ENCODE data around the gene ATP2B3.
A peak's percentile ranks its signal among the peaks of the same experiment; 100 is the strongest.
"Not testable (repeated sequence)": the region's sequence is repeated elsewhere in the genome, so short reads cannot be mapped to it uniquely, and the experiment has no call there.

The ATP2B3 gene

GRCh38 chrX:153599192-153600031 lies 82.0 kb downstream of the ATP2B3 start:
- no peaks in the 10 kb centered on the region for H3K9me3 ChIP-seq (ENCODE audit: control insufficient read depth in 2 of 2, low read length in 2 of 2)
- peaks cover 0 to 5% of the 10 kb centered on the region in 2 donors for H3K4me1 ChIP-seq (ENCODE audit: control insufficient read depth in 2 of 2, insufficient read depth in 2 of 2, low read length in 2 of 2)
- H3K27ac ChIP-seq (ENCODE audit: low read depth in 2 of 2, low read length in 2 of 2), result peak overlapping the region; percentile 45 to 56
- peaks cover 2% of the 10 kb centered on the region in 2 donors for H3K27me3 ChIP-seq (ENCODE audit: control insufficient read depth in 2 of 2, insufficient read depth in 2 of 2, low read length in 2 of 2)
- H3K9ac ChIP-seq (ENCODE audit: low read depth in 1 of 2, low read length in 2 of 2), result peak overlapping the region; percentile 57 to 64
- no peaks in the 10 kb centered on the region for H3K36me3 ChIP-seq (ENCODE audit: control insufficient read depth in 2 of 2, insufficient read depth in 2 of 2, low read length in 2 of 2)
- peak overlapping the region; percentile 72 to 85 for H3K4me3 ChIP-seq (ENCODE audit: low read length in 2 of 2)

- no peaks in the 10 kb centered on the region for H3K9me3 ChIP-seq (ENCODE audit: control insufficient read depth in 2 of 2, low read length in 2 of 2)
- H3K9ac ChIP-seq (ENCODE audit: low read depth in 1 of 2, low read length in 2 of 2), result peak overlapping the region; percentile 57 to 64
- H3K36me3 ChIP-seq (ENCODE audit: control insufficient read depth in 2 of 2, insufficient read depth in 2 of 2, low read length in 2 of 2), result no peaks in the 10 kb centered on the region
- H3K4me3 ChIP-seq (ENCODE audit: low read length in 2 of 2), result peak overlapping the region; percentile 72 to 85
- peaks cover 0 to 5% of the 10 kb centered on the region in 2 donors for H3K4me1 ChIP-seq (ENCODE audit: control insufficient read depth in 2 of 2, insufficient read depth in 2 of 2, low read length in 2 of 2)
- H3K27ac ChIP-seq (ENCODE audit: low read depth in 2 of 2, low read length in 2 of 2), result no peak overlapping the region
- peaks cover 2% of the 10 kb centered on the region in 2 donors for H3K27me3 ChIP-seq (ENCODE audit: control insufficient read depth in 2 of 2, insufficient read depth in 2 of 2, low read length in 2 of 2)
Observed at GRCh38 chrX:153600032-153600373, 82.6 kb downstream of the ATP2B3 start.

- Histone ChIP-seq H3K4me1 (ENCODE audit: control insufficient read depth in 2 of 2, insufficient read depth in 2 of 2, low read length in 2 of 2) (peaks cover 0 to 5% of the 10 kb centered on the region in 2 donors), H3K36me3 (ENCODE audit: control insufficient read depth in 2 of 2, insufficient read depth in 2 of 2, low read length in 2 of 2) (no peaks in the 10 kb centered on the region), H3K27ac (ENCODE audit: low read depth in 2 of 2, low read length in 2 of 2) (no peak overlapping the region), H3K27me3 (ENCODE audit: control insufficient read depth in 2 of 2, insufficient read depth in 2 of 2, low read length in 2 of 2) (peaks cover 2% of the 10 kb centered on the region in 2 donors), H3K9me3 (ENCODE audit: control insufficient read depth in 2 of 2, low read length in 2 of 2) (no peaks in the 10 kb centered on the region), H3K4me3 (ENCODE audit: low read length in 2 of 2) (no peak overlapping the region), H3K9ac (ENCODE audit: low read depth in 1 of 2, low read length in 2 of 2) (no peak overlapping the region)
Observed at GRCh38 chrX:153600921-153601320, 83.5 kb downstream of the ATP2B3 start.

GRCh38 chrX:153601511-153602110 lies 84.2 kb downstream of the ATP2B3 start:
- Histone ChIP-seq H3K27ac (ENCODE audit: low read depth in 2 of 2, low read length in 2 of 2) (no peak overlapping the region), H3K4me3 (ENCODE audit: low read length in 2 of 2) (no peak overlapping the region), H3K27me3 (ENCODE audit: control insufficient read depth in 2 of 2, insufficient read depth in 2 of 2, low read length in 2 of 2) (peaks cover 2% of the 10 kb centered on the region in 2 donors), H3K36me3 (ENCODE audit: control insufficient read depth in 2 of 2, insufficient read depth in 2 of 2, low read length in 2 of 2) (no peaks in the 10 kb centered on the region), H3K9me3 (ENCODE audit: control insufficient read depth in 2 of 2, low read length in 2 of 2) (no peaks in the 10 kb centered on the region), H3K4me1 (ENCODE audit: control insufficient read depth in 2 of 2, insufficient read depth in 2 of 2, low read length in 2 of 2) (peaks cover 0 to 5% of the 10 kb centered on the region in 2 donors), H3K9ac (ENCODE audit: low read depth in 1 of 2, low read length in 2 of 2) (no peak overlapping the region)

GRCh38 chrX:153602601-153603000 lies 85.2 kb downstream of the ATP2B3 start:
- Histone ChIP-seq H3K4me1 (ENCODE audit: control insufficient read depth in 2 of 2, insufficient read depth in 2 of 2, low read length in 2 of 2) (peaks cover 0 to 5% of the 10 kb centered on the region in 2 donors), H3K9me3 (ENCODE audit: control insufficient read depth in 2 of 2, low read length in 2 of 2) (no peaks in the 10 kb centered on the region), H3K4me3 (ENCODE audit: low read length in 2 of 2) (no peak overlapping the region), H3K27ac (ENCODE audit: low read depth in 2 of 2, low read length in 2 of 2) (no peak overlapping the region), H3K27me3 (ENCODE audit: control insufficient read depth in 2 of 2, insufficient read depth in 2 of 2, low read length in 2 of 2) (peaks cover 2% of the 10 kb centered on the region in 2 donors), H3K9ac (ENCODE audit: low read depth in 1 of 2, low read length in 2 of 2) (no peak overlapping the region), H3K36me3 (ENCODE audit: control insufficient read depth in 2 of 2, insufficient read depth in 2 of 2, low read length in 2 of 2) (no peaks in the 10 kb centered on the region)

- Histone ChIP-seq H3K4me1 (ENCODE audit: control insufficient read depth in 2 of 2, insufficient read depth in 2 of 2, low read length in 2 of 2) (peaks cover 0 to 4% of the 10 kb centered on the region in 2 donors), H3K27ac (ENCODE audit: low read depth in 2 of 2, low read length in 2 of 2) (no peak overlapping the region), H3K4me3 (ENCODE audit: low read length in 2 of 2) (no peak overlapping the region), H3K36me3 (ENCODE audit: control insufficient read depth in 2 of 2, insufficient read depth in 2 of 2, low read length in 2 of 2) (no peaks in the 10 kb centered on the region), H3K27me3 (ENCODE audit: control insufficient read depth in 2 of 2, insufficient read depth in 2 of 2, low read length in 2 of 2) (peaks cover 2% of the 10 kb centered on the region in 2 donors), H3K9ac (ENCODE audit: low read depth in 1 of 2, low read length in 2 of 2) (no peak overlapping the region), H3K9me3 (ENCODE audit: control insufficient read depth in 2 of 2, low read length in 2 of 2) (no peaks in the 10 kb centered on the region)
Observed at GRCh38 chrX:153603131-153603656, 85.8 kb downstream of the ATP2B3 start.

- H3K9ac ChIP-seq (ENCODE audit: low read depth in 1 of 2, low read length in 2 of 2); H3K4me1 ChIP-seq (ENCODE audit: control insufficient read depth in 2 of 2, insufficient read depth in 2 of 2, low read length in 2 of 2); H3K27ac ChIP-seq (ENCODE audit: low read depth in 2 of 2, low read length in 2 of 2); H3K9me3 ChIP-seq (ENCODE audit: control insufficient read depth in 2 of 2, low read length in 2 of 2); H3K4me3 ChIP-seq (ENCODE audit: low read length in 2 of 2); H3K27me3 ChIP-seq (ENCODE audit: control insufficient read depth in 2 of 2, insufficient read depth in 2 of 2, low read length in 2 of 2); H3K36me3 ChIP-seq (ENCODE audit: control insufficient read depth in 2 of 2, insufficient read depth in 2 of 2, low read length in 2 of 2): not testable (repeated sequence)
Observed at GRCh38 chrX:153604666-153605380, 87.4 kb downstream of the ATP2B3 start.

GRCh38 chrX:153606503-153606902 lies 89.1 kb downstream of the ATP2B3 start:
- H3K4me1 ChIP-seq (ENCODE audit: control insufficient read depth in 2 of 2, insufficient read depth in 2 of 2, low read length in 2 of 2), result no peaks in the 10 kb centered on the region
- no peak overlapping the region for H3K27ac ChIP-seq (ENCODE audit: low read depth in 2 of 2, low read length in 2 of 2)
- no peaks in the 10 kb centered on the region for H3K36me3 ChIP-seq (ENCODE audit: control insufficient read depth in 2 of 2, insufficient read depth in 2 of 2, low read length in 2 of 2)
- H3K9ac ChIP-seq (ENCODE audit: low read depth in 1 of 2, low read length in 2 of 2), result no peak overlapping the region
- no peaks in the 10 kb centered on the region for H3K9me3 ChIP-seq (ENCODE audit: control insufficient read depth in 2 of 2, low read length in 2 of 2)
- no peak overlapping the region for H3K4me3 ChIP-seq (ENCODE audit: low read length in 2 of 2)
- H3K27me3 ChIP-seq (ENCODE audit: control insufficient read depth in 2 of 2, insufficient read depth in 2 of 2, low read length in 2 of 2), result peaks cover 5 to 8% of the 10 kb centered on the region in 2 donors

- no peak overlapping the region for H3K4me3 ChIP-seq (ENCODE audit: low read length in 2 of 2)
- H3K27me3 ChIP-seq (ENCODE audit: control insufficient read depth in 2 of 2, insufficient read depth in 2 of 2, low read length in 2 of 2), result peaks cover 5 to 15% of the 10 kb centered on the region in 2 donors
- H3K36me3 ChIP-seq (ENCODE audit: control insufficient read depth in 2 of 2, insufficient read depth in 2 of 2, low read length in 2 of 2), result no peaks in the 10 kb centered on the region
- no peaks in the 10 kb centered on the region for H3K9me3 ChIP-seq (ENCODE audit: control insufficient read depth in 2 of 2, low read length in 2 of 2)
- no peak overlapping the region for H3K9ac ChIP-seq (ENCODE audit: low read depth in 1 of 2, low read length in 2 of 2)
- no peaks in the 10 kb centered on the region for H3K4me1 ChIP-seq (ENCODE audit: control insufficient read depth in 2 of 2, insufficient read depth in 2 of 2, low read length in 2 of 2)
- no peak overlapping the region for H3K27ac ChIP-seq (ENCODE audit: low read depth in 2 of 2, low read length in 2 of 2)
Observed at GRCh38 chrX:153608376-153608775, 90.9 kb downstream of the ATP2B3 start.

- no peaks in the 10 kb centered on the region for H3K4me1 ChIP-seq (ENCODE audit: control insufficient read depth in 2 of 2, insufficient read depth in 2 of 2, low read length in 2 of 2)
- no peaks in the 10 kb centered on the region for H3K36me3 ChIP-seq (ENCODE audit: control insufficient read depth in 2 of 2, insufficient read depth in 2 of 2, low read length in 2 of 2)
- H3K27me3 ChIP-seq (ENCODE audit: control insufficient read depth in 2 of 2, insufficient read depth in 2 of 2, low read length in 2 of 2), result peaks cover 5 to 15% of the 10 kb centered on the region in 2 donors
- H3K9ac ChIP-seq (ENCODE audit: low read depth in 1 of 2, low read length in 2 of 2), result no peak overlapping the region
- H3K9me3 ChIP-seq (ENCODE audit: control insufficient read depth in 2 of 2, low read length in 2 of 2), result no peaks in the 10 kb centered on the region
- H3K4me3 ChIP-seq (ENCODE audit: low read length in 2 of 2), result no peak overlapping the region
- H3K27ac ChIP-seq (ENCODE audit: low read depth in 2 of 2, low read length in 2 of 2), result no peak overlapping the region
Observed at GRCh38 chrX:153608806-153609205, 91.4 kb downstream of the ATP2B3 start.
